ENCODE measurements around the gene RAP1GAP.

GRCh38 chr1:21572221-21572620 is 96.9 kb downstream of the RAP1GAP start:
- TF ChIP-seq EZH2 (IDR thresholded peaks at IDR 0.05; ENCODE audit: insufficient read depth, poor library complexity, severe bottlenecking) (no peak), EZH2phosphoT487 (IDR thresholded peaks at IDR 0.05; ENCODE audit: insufficient read depth, low read depth) (no peak)
